CD4-positive, alpha-beta T cell (primary cell): Measurements from ENCODE around the gene KLHL33. TPM values are rescaled to one million over a fixed set of nuclear protein-coding genes. Genes with fewer than 3 reads are reported as not detected.

Experiments
- ATAC-seq: fragments of 200-7000 bp; cut with Tn5 transposase; one replicate; pipeline ENCODE4 v1.10.0; 2022; ENCODE audit warnings: mild to moderate bottlenecking; ENCODE audit not compliant: poor library complexity
- CTCF ChIA-PET: fragments of 350-600 bp; sonication (Branson Sonifier 250); formaldehyde crosslinking; loops from one replicate; lab custom pipeline; 2021; ENCODE audit warnings: antibody characterized with exemption, inconsistent platforms; lab: Charles Lee
- POLR2A ChIA-PET: fragments of 350-600 bp; sonication (Branson Sonifier 250); formaldehyde crosslinking; loops from one replicate; lab custom pipeline; 2021; ENCODE audit warnings: antibody characterized with exemption, inconsistent platforms; lab: Charles Lee
- DNase-seq, 14 experiments: peaks; one replicate each; pipeline ENCODE4 v3.0.0-alpha.2; 2013 to 2020; ENCODE audit warnings: mixed read lengths in 2 of 14
- H3K27ac ChIP-seq, 2 donors: one replicate each; pipeline versions ENCODE4 v1.5.1 to v1.7.0; 2013; ENCODE audit warnings: low read length in 2 of 2, low read depth in 1 of 2, mild to moderate bottlenecking in 1 of 2
- H3K27me3 ChIP-seq, 2 experiments: 1 replicate in 1 of 2; 2 replicates in 1 of 2; pipeline versions ENCODE4 v1.6.1 to v1.7.0; 2013; ENCODE audit warnings: low read length in 2 of 2, control low read depth in 1 of 2, mild to moderate bottlenecking in 1 of 2, moderate library complexity in 1 of 2; ENCODE audit not compliant: insufficient read depth in 2 of 2, control insufficient read depth in 1 of 2
- H3K36me3 ChIP-seq: one replicate; pipeline ENCODE4 v1.6.1; 2013; ENCODE audit warnings: low read length, control low read depth; ENCODE audit not compliant: insufficient read depth
- H3K4me1 ChIP-seq: one replicate; pipeline ENCODE4 v1.6.1; 2013; ENCODE audit warnings: low read length, control low read depth; ENCODE audit not compliant: insufficient read depth
- H3K4me3 ChIP-seq: one replicate; pipeline ENCODE4 v1.5.1; 2013; ENCODE audit warnings: mild to moderate bottlenecking, low read length, moderate library complexity
- H3K9me3 ChIP-seq, 2 experiments: 1 replicate in 1 of 2; 2 replicates in 1 of 2; pipeline versions ENCODE4 v1.6.1 to v1.7.0; 2013; ENCODE audit warnings: low read length in 2 of 2, mild to moderate bottlenecking in 2 of 2, control low read depth in 1 of 2, moderate library complexity in 1 of 2; ENCODE audit not compliant: control insufficient read depth in 1 of 2, insufficient read depth in 1 of 2
- H3K27ac Mint-ChIP-seq: one replicate; pipeline ENCODE4 v1.8.0; 2020; ENCODE audit warnings: mixed read lengths
- H3K27me3 Mint-ChIP-seq: one replicate; pipeline ENCODE4 v1.8.0; 2021; ENCODE audit warnings: mixed read lengths
- H3K36me3 Mint-ChIP-seq: one replicate; pipeline ENCODE4 v1.8.0; 2021; ENCODE audit warnings: low read depth, mixed read lengths
- H3K4me1 Mint-ChIP-seq: one replicate; pipeline ENCODE4 v1.8.0; 2021; ENCODE audit warnings: low read depth, mixed read lengths
- H3K4me3 Mint-ChIP-seq: one replicate; pipeline ENCODE4 v1.8.0; 2020; ENCODE audit warnings: mild to moderate bottlenecking, mixed read lengths
- H3K9me3 Mint-ChIP-seq: one replicate; pipeline ENCODE4 v1.8.0; 2020; ENCODE audit warnings: mixed read lengths
- CTCF ChIP-seq: fragments of 200-600 bp; IDR thresholded peaks from one replicate; pipeline ENCODE4 v1.8.0; 2022; ENCODE audit warnings: antibody characterized with exemption, mild to moderate bottlenecking
- intact Hi-C, 2 experiments: fragments of 100-400 bp; cut with DNase I in 1 of 2; cut with micrococcal nuclease in 1 of 2; formaldehyde crosslinking; loops; one replicate each; pipeline versions ENCODE4 v1.15.1 to v1.9.0; 2023 to 2025; cut with DNase I, micrococcal nuclease
- total RNA-seq, 174 experiments: library from RNA in 2 of 174; stranded (reverse) in 2 of 174; gene quantifications; one replicate each; pipeline ENCODE4 v1.2.3 and lab custom pipeline; 2021 to 2026

Gene KLHL33
- total RNA-seq, 2 experiments from 2014 or later = 0.19 to 0.31 TPM

GRCh38 chr14:20388159-20388558, 47.8 kb downstream of the KLHL33 start:
- ATAC-seq = no peak
- Histone ChIP-seq H3K9me3 (no peaks in the 10 kb centered on the region), H3K4me1 (no peaks in the 10 kb centered on the region), H3K4me3 (no peak overlapping the region), H3K27ac (no peak overlapping the region), H3K36me3 (peaks cover 88% of the 10 kb centered on the region), H3K27me3 (no peaks in the 10 kb centered on the region)
- Mint-ChIP-seq H3K27me3 (no peaks in the 10 kb centered on the region), H3K4me3 (no peak overlapping the region), H3K9me3 (no peaks in the 10 kb centered on the region), H3K4me1 (no peaks in the 10 kb centered on the region), H3K27ac (no peak overlapping the region), H3K36me3 (peaks cover 95% of the 10 kb centered on the region)
- intact Hi-C loops = no loop called here
- CTCF ChIA-PET = no interaction called here
- POLR2A ChIA-PET = no interaction called here
- DNase-seq = no peak
- no peak for TF ChIP-seq CTCF

DNA sequence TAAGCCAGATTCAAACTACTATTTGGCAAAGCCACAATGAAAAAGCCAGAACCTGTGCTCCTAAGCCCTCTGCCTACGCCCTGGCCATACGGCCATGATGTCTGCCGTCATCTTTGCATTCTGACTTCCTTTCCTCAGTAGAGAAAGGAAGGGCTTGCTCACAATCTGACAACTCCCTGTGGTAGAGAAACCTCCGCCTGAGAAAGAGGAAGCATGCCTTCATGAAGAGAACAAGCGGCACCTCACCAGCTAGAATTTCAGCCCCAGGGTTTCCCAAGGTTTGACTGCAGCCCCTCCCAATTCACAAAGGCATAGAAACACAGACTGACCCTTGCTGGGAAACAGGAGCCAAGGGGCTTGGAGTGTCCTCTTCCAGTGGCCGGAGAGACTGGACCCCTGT, 48.4 kb downstream of the KLHL33 start:
- Histone ChIP-seq H3K9me3 (no peaks in the 10 kb centered on the region), H3K4me1 (no peaks in the 10 kb centered on the region), H3K4me3 (no peak overlapping the region), H3K27ac (no peak overlapping the region), H3K27me3 (no peaks in the 10 kb centered on the region), H3K36me3 (peaks cover 93% of the 10 kb centered on the region)
- peak in 3 of 14 experiments; percentile 8 to 37 (median 20) for DNase-seq
- Mint-ChIP-seq H3K4me3 (no peak overlapping the region), H3K36me3 (peaks cover 97% of the 10 kb centered on the region), H3K27me3 (no peaks in the 10 kb centered on the region), H3K27ac (no peak overlapping the region), H3K4me1 (no peaks in the 10 kb centered on the region), H3K9me3 (no peaks in the 10 kb centered on the region)
- CTCF ChIA-PET = no interaction called here
- TF ChIP-seq CTCF = no peak
- intact Hi-C loops = no loop called here
- no peak for ATAC-seq
- POLR2A ChIA-PET = no interaction called here

GRCh38 chr14:20386276-20386855, 49.6 kb downstream of the KLHL33 start:
- intact Hi-C loops = no loop called here
- H3K36me3 Mint-ChIP-seq = peaks cover 97% of the 10 kb centered on the region
- H3K27me3 Mint-ChIP-seq = no peaks in the 10 kb centered on the region
- H3K27ac Mint-ChIP-seq = no peak overlapping the region
- H3K9me3 ChIP-seq = no peaks in the 10 kb centered on the region
- H3K4me1 Mint-ChIP-seq = no peaks in the 10 kb centered on the region
- H3K27ac ChIP-seq = no peak overlapping the region
- POLR2A ChIA-PET = no interaction called here
- no peak overlapping the region for H3K4me3 Mint-ChIP-seq
- no peak for TF ChIP-seq CTCF
- ATAC-seq (no peak), DNase-seq (no peak)
- no peak overlapping the region for H3K4me3 ChIP-seq
- no peaks in the 10 kb centered on the region for H3K9me3 Mint-ChIP-seq
- H3K36me3 ChIP-seq = peaks cover 96% of the 10 kb centered on the region
- CTCF ChIA-PET = no interaction called here
- no peaks in the 10 kb centered on the region for H3K27me3 ChIP-seq
- no peaks in the 10 kb centered on the region for H3K4me1 ChIP-seq
